ENCODE results near the gene HOXA7.

HOXA7 gene

DNA sequence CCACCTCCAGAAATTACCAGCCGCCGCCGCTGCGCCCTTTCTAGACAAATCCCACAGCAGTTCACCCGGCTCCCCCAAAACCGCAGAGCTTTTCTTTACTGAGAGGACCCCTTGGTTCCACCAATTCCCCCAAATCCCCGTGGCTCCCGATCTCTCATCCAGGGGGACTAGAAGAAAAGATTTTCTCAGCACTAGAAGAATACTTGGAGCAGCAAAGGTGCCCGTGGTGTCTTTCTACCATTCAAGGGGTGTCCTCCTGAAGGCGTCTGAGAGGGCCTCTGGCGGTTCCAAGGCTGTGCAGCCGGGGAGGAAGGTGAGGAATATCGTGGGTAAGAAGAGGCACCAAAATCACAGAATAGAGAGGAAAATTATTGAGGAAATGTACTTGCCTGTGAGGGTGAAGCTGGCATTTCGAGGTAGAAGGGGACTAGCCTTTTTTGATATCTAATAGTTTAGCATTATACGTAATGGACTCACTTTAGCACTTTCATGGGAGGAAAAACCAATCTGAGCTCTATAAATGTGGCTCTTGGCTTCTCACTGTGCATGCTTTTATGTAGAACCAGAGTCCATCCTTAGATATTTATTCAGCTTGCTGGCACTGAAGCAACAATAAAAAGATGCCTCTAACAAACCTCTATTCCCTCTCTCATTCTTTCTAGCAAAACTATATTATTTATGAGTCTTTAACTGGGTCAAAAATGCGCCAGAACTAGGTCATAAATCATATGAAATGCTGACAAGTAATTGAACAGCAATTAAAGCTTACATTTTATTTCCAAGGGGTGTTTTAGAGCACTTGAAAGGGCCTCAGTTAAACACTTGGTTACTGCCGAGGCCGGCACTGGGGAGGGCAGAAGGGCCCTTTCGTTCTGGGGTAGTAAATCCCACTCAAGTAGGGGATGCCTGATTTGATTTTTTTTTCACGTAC is 40.2 kb downstream of the HOXA7 start:
- DNase-seq, result no peak

DNA sequence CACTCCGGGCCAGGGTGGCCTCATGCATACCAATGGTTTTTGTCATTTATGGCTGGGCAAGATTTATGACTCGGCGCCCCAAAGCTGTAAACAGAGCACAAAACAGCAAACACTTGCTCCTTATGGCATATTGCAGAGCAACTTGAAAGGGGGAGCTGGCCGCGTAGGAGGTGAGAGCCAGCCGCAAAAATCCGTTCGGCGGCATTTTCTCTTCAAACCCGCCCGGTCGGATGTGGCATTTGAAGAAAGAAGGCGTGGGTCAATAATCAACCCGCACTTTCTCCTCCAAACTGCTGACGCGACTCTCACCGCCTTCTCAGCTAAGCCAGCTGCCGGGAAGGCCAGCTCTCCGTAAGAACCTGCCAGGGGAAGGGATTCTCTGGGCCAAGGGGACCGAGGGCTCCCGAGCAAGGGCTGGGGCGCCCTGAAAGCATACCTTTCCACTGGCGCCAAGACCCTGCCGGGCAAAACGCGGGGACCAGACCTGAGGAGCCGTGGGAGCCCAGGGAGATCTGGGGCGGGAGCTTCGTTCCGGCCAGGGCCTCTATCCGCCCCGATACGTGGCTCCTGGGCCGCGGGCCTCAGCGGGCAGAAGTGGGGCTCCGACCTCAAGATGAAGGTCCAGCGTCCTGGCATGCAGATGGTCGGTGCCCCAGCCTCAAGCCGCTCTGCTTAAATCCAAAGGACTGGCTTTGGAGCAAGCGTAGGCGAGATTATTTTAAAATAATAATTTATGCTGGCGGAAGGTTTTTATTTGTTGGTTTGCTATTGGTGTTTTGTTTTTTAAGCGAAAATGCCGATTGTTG is 41.1 kb downstream of the HOXA7 start:
- no peak for DNase-seq

DNA sequence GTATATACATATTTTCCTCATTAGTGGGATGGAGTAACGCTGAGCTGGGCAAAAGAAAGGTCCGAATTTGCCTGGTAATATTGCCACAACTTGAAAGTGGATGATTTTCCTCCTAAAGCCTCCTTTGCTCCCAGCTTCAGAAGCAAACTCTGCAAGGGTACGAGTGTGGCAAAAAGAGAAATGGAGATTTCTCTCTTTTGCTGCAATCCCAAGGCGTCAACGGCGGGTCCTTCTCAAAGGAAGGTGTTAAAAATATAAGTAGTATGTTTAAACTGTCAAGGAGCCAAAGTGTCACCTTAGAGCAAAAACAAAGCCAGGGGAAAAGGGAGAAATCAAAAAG is 41.6 kb downstream of the HOXA7 start:
- DNase-seq, result no peak

DNA sequence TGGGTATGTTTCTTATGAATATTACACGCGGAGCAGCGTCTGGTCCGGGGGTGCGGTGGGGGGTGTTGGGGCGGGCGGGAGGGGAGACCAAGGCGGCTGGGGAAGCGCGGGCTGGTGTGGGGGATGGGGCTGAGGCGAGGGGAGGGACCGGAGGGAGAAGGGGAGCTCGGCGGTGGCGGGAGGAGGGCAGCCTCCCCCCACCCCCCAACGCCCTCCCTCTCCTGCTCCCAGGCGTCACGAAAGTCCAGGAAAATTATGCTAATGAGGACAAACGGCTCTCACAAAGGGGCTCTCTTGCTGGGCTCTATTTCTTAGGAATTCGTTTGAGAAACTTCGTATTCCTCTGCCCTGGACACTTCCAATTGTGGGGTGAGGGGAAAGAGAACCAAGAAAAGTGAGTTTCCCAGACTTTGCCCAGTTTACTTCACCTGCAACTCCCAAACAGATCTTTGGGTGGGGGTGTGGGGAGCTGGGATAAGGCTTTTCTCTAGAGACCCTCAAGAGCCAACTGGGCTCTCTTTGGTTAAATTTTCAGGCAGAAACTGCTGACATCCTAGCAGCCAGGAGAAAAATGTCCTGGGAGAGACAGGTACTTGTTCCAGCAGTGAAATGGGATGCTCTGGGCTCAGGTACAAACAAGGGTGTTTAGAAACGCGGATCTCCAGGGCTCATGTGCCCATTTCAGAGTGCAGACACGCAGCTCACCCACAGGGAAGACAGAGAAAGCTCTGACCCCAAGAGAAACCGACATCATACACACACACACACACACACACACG is 42.3 kb downstream of the HOXA7 start:
- no peak for DNase-seq

DNA sequence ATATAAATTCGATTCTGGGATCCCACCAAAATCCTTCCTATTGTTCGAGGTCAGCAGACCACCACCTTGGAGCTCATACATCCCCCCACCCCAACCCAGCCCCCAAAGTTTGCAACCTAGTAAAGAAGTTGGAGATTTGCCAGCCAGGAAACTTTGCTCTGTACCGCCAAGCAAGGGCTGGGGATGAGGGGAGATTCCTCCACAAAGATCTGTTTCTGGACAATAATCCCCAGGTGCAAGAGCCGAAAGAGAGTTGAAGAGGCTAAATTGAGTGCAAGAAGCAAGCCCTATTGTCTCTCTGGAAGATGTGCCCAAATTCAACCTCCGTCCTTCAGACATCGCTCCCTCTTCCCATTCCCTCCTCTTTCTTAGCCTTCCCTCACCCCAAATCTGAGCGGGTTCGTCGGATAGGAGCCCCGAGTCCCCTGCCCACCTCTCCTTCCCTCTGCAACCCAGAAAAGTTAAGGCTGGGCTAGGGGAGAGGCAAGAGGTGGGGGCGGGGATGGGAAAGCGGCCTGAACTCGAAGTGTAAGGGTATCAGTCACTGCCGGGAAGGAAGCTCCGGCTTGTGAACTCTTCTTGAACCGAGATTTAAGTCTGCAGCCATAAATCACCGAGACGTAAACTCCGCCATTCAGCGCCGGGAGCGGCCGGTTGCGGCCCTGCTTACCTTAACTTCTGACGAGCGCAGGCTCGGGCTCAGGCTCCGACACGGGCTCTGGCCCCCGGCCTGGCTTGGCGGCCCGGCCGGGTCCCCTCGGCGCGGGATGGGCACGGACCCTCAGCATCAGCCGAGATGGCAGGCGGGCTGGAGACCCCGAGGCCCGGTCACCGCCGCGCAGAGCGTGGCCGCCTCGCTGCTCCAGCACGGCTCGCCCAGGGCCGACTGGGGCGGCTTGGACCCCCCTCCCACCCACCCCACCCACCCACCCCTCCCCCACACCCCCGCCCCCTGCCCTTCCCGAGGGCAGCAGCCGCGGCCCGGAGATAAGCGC is 43.2 kb downstream of the HOXA7 start:
- no peak for DNase-seq

DNA sequence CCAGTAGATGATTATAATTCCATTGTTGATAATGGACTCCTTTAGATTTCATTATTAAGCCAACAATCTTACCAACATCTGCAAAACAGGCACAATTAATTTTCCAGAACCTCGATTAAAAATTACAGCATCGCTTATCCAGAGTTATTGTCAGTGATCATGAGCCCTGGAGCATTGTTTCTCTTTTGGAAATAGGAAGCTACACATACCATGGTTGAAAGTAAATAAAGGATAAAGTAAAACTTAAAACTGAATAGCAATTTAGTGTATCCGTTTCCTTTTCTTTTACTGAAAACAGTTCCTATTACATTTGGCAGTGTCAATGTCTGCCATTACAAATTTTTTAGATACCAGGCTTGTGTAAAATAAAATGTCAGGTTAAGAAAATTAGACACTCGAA is 44.1 kb downstream of the HOXA7 start:
- no peak for DNase-seq

DNA sequence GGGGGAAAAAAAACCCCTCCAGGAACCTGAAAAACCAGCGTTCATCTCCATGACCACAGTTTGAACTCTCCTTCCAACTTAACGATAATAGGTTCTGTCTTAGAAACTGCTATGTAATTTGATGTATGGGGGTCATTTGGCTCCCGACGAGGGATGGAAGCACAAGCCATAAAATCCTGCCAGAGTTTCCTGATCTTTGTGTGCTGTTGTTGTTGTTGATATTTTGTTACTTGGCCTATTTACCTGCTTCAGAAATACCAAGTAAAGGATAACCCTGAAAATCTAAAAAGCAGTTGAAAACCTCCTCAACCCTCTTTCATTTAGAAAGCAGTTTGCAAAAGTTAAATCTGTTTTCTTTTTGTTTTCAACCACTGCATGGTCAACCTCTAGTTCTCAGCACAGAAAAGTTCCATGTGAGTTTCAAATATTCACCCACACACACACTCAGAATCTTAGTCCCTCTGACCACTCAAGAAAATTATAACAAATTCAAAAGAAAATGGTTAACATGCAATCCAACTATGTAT is 44.7 kb downstream of the HOXA7 start:
- no peak for DNase-seq

DNA sequence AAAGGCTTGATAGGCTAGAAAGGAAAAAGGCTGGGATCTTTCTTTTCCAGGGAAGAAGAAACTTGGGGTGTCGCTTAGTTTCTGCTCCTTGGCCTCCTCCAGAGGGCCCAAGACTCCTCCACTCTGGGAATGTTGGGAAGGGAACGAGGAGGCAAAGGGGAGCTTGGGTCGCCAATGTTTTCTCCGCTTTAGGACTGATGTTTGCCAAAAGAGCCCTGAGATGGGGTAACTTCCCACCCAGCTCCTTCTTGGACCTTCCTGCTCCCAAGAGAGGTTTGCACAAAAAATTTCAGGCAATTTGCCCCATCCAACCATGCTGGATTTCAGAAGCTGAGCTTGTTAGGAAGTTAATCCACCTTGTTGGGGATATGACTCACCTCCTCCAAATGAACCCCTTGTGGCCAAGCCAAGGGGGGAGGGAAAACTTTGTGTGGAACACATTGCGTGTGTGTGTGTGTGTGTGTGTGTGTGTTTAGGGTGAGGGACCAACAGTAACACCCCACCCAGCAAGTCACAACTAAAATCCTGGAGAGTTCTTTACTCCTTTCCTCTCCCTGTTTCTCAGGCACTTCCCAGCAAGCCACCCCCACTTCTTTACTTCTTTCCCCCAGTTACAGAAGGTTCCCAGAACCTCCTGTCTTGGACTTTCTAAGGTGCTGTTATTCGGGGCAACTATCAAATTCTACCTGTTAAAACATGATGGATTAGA is 45.3 kb downstream of the HOXA7 start:
- no peak for DNase-seq

DNA sequence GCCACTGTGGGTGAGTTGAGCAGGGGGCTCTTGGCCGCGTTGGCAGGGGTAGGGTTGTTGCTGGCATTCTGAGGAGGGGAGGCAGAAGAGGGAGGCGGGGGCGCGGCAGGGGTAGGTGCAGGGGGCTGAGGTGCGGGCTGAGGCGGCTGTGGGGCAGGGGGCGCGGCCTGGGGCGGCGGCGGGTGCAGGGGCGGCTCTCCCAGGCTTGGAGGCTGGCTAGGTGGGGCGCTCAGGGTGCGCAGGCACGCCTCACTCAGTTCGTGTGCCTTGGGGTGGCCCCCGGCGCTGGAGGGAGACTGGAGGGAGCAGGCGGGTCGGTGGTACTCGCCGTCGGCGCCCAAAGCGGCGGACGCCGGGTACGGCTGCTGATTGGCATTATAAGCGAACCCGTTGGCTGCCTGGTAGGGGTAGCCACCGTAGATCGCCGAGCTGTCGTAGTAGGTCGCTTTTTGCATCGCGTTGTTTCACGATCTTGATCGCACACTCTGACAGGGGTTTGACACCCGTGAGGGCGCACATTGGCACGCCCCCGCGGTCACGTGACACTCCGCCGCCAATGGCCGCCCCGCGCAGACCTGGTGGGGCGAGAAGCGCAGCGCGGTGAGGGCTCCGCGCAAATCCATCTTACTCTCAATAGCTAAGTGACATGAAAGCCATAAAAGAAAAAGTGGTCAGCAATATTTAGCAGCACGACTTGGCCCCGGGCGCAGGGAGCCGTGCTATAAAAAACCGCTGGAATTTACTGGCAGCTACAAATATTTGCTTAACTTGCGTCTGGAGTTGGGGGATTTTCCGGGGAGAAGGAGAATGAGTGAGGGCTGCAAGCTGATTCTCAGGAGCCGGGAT is 46.1 kb downstream of the HOXA7 start:
- DNase-seq, result no peak

DNA sequence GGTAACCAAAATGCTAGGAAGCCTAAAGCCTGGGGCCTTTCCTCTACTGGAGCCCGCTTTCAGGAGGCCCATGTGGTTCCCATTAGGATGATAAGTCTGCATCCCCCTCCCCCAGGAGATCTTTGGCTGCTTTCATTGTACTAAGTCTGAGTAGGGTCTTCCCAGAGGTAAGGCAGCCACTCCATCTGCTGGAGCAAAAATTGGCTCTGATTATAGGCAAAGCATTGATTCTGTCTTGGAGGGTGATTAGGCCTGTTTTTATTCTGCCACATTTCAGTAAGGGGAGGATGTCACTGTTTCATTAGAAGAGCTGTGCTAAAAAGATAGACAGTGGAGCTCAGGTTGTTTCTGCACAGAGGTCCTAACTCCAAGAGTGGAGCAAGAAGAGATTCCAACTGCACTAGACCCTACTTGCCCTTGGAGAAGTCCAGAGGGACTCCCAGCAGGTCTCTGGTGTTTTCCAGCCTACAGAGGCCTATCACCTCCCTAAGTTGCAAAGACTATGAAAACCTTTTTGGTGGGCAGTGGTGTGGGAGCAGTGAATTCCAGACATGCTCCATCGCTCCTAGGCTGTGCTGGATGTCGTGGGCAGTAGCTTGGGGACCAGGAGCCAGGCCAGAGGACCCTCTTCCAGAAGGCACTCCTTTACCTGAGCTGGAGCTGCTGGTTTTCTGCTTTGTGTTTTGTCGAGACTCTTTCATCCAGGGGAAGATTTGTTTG is 46.8 kb downstream of the HOXA7 start:
- DNase-seq, result no peak

DNA sequence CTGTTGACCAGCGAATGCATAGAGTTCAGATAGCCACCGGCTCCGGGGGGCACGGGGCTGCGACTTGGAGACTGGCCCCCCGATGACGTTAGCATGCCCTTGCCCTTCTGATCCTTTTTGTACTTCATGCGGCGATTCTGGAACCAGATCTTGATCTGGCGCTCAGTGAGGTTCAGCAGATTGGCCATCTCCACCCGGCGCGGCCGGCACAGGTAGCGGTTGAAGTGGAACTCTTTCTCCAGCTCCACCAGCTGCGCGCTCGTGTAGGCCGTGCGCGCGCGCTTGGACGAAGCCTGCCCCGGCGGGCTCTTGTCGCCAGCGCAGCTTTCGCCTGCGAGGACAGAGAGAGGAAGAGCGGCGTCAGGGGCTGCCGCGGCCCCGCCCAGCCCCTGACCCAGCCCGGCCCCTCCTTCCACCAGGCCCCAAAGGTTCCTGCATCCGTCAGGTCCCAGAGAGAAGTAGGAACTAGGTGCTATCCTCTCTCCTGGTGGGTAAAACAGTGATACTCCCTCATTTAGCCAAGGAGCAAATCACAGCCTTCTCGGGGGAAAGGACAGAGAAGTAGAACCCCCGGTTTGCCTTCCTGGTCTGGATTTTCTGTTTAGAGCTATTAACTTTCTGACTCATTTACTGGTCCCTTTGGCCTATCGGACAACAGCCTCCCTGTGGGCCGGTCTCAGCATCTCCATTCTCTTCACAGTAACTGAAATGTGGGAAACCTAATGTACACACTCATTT is 47.9 kb downstream of the HOXA7 start:
- DNase-seq, result no peak

DNA sequence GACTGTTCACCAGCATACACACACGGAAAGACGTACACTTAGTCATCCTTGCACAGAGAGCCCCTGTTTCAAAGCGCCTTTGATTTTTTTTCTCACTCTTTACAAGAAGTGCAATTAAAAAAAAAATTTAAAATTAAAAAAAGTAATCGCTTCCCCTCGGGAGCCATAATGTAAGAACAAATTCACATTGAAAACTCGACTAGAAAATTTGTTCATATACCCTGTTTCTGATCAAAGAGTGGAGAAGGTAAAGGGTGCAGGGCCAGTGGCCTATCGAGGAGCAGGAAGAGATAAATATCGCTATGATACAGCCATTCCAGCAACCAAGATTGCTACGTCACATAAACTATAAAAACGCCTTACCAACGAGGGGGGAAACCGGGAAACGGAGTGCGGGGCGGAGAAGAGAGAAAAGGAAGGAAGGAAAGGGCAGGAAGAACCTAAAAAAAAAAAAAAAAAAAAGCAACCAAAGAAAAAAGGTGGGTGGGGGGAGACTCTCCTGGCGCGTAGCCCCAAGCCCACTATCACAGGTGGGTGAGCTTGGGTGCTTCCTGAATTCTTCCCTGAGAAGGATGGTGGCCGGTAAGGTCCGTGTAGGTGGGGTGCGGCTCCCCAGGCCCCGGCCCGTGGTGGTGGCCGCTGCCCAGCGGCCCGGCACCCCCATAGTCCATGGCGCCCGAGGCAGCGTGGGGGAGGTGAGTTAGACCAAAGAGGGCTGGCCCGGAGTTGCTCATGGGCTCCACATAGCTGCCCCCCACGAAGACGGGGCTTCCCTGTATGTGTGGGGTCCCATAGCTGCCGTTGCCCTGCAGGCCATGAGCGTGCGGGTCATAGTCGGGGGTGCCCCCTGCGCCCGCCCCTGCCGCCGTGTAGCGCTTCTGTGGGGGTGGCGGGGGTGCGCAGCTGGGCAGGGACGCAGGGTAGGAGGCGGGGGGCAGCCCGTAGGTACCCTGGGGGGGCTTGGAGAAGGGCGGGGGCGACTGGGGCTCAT is 48.8 kb downstream of the HOXA7 start:
- DNase-seq, result no peak

DNA sequence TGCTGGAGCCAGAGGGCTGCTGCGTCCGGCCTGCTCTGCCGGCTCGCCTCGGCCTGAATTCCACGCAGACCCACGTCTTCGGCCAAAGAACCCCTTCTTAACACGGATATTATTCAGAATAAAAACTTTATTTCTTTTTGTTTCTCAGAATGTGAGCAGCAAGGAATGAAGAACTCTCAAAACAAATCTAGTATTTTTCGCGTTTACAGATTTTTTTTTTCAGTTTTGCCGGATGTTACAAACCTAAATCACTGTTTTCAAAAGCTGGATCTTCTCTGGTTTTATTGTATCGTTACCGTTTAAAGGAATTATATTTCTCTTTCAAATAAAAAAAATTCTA is 49.6 kb downstream of the HOXA7 start:
- DNase-seq, result no peak

DNA sequence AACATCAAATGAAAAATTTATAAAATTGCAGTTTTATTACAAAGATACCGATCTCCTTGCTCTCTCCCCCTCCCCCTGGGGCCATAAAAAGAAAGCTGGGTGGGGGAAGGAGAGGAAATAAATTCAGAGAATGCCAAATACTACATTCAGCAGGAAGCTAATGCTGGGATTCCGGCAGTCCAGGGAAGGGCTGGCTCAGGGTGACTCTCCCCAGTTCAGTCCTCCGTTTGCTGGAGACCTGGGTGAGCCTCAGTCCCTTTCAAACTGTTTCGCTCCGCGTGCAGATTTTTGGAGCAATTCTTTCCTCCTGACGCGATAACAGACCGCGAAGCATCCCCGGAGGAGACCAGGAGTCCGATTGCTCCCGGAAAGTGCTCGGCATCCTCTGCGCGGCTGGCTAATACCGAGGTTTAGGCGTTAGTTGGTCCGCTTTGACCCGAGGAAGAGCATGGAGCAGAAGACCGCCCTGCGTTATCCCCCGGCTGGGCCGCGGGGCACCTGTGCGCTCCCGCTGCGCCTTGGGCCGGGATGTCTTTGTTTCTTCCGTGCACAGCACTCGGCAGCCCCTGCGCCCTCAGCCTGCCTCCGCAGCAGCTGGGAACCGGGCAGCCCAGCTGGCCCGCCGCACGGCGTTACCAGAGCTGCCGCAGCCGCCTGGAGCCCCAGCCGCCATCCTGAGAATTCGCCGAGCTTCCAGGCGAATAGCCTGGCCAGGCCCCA is 50.1 kb downstream of the HOXA7 start:
- DNase-seq, result no peak

DNA sequence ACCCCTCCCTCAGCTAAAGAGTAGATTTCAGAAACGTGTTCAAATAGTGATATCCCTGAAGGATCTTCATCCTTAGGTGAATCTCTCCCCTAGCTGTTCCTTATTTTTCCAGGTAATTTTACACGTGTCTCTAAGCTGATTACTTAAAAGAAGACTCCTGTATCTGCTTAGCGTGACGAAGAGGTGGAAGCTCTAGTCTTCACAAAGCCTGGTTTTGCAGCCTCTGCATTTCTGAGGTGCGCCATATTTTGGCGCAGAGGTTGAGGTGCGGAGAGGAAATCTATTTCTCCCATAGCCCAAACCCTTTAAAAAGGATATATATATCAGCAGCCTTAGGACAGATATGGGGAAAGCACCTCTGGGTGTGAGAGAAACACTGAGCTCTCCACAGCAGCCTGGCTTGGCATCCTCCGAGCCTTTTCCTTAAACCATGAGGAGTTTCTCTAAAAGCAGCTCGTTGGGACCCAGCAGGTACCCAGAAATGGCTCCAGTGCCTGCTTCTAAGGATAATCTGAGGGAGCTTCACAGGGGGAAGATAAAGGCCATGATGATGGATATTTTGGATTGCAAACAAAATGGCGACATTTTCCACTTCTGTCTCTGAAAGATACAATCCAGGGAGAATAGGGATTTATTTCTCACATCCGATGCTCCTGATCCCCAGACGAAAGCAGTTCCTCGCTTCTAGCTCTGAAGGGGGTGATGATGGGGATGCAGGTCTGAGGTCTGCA is 51.0 kb downstream of the HOXA7 start:
- DNase-seq, result no peak

All from amniotic stem cell (primary cell).